Measurements from ENCODE around the gene FAM120A.

The FAM120A gene

DNA sequence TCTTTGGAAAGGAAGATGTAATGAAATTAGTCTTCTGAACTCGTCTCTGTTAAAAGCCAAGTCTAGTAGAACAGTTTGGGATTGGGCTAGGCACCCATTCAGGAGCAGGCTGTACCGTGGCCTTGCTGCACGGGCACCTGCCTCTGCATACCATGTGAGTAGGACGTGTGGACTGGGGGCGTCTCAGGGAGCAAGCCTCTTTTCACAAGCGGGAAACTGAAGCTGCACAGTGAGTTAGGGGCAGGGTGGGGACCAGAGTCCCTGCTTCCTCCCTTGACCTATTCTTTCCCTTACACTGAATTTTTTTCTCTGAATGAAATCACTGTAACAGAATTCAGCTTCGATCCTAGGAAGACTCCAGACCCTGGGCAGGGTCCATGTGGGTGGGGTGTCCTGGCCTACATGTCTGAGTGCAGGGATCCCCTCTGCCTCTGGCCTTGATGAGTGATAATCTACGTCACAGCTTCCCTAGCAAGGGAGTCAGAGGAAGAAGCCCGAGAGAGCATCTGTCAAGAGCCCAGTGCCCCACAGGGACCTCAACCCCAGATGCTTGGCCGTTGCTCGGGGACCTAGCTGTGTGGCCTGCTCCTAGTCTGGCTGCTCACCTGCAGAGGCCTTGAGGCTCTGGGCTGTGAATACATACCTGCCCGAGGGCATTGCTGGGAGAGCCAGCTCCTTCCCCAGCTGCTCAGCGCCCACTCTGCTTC lies 140.0 kb downstream of the FAM120A start:
- no peak for DNase-seq (ENCODE audit: low read depth in 2 of 2)
- TF ChIP-seq, protein P1, sequence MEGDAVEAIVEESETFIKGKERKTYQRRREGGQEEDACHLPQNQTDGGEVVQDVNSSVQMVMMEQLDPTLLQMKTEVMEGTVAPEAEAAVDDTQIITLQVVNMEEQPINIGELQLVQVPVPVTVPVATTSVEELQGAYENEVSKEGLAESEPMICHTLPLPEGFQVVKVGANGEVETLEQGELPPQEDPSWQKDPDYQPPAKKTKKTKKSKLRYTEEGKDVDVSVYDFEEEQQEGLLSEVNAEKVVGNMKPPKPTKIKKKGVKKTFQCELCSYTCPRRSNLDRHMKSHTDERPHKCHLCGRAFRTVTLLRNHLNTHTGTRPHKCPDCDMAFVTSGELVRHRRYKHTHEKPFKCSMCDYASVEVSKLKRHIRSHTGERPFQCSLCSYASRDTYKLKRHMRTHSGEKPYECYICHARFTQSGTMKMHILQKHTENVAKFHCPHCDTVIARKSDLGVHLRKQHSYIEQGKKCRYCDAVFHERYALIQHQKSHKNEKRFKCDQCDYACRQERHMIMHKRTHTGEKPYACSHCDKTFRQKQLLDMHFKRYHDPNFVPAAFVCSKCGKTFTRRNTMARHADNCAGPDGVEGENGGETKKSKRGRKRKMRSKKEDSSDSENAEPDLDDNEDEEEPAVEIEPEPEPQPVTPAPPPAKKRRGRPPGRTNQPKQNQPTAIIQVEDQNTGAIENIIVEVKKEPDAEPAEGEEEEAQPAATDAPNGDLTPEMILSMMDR (IDR thresholded peaks at IDR 0.05; ENCODE audit: low read depth, low read length), result no peak
- H3K4me3 ChIP-seq (replicated peaks in 1 of 2; ENCODE audit: low read depth in 2 of 2, low read length in 2 of 2), result no peak overlapping the region

GRCh38 chr9:93592008-93592642 lies 140.6 kb downstream of the FAM120A start:
- no peak overlapping the region for H3K4me3 ChIP-seq (replicated peaks in 1 of 2; ENCODE audit: low read depth in 2 of 2, low read length in 2 of 2)
- TF ChIP-seq, protein P1 (IDR thresholded peaks at IDR 0.05; ENCODE audit: low read depth, low read length), result no peak
- DNase-seq (ENCODE audit: low read depth in 2 of 2), result peak in 1 of 2 donors; percentile 8

DNA sequence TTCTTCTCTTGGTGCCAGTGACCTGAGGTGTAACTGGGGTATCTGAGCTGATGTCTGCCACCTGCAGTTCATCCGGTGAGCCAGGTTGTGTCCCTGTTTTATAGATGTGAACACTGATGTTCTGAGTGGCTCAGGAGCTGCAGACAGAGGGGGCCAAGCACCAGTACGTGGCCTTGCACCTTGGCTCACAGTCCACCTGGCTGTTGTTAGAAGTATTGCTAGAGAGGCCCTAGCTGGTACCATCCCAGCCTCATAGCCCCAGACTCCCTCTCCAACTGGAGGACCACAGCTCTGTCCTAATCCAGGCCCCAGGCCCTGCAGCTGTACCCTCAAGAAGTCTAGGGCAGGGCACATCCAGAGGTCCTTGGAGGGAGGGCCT lies 141.1 kb downstream of the FAM120A start:
- TF ChIP-seq, protein P1 (IDR thresholded peaks at IDR 0.05; ENCODE audit: low read depth, low read length), result peak; percentile 18
- no peak for DNase-seq (ENCODE audit: low read depth in 2 of 2)
- no peak overlapping the region for H3K4me3 ChIP-seq (replicated peaks in 1 of 2; ENCODE audit: low read depth in 2 of 2, low read length in 2 of 2)

DNA sequence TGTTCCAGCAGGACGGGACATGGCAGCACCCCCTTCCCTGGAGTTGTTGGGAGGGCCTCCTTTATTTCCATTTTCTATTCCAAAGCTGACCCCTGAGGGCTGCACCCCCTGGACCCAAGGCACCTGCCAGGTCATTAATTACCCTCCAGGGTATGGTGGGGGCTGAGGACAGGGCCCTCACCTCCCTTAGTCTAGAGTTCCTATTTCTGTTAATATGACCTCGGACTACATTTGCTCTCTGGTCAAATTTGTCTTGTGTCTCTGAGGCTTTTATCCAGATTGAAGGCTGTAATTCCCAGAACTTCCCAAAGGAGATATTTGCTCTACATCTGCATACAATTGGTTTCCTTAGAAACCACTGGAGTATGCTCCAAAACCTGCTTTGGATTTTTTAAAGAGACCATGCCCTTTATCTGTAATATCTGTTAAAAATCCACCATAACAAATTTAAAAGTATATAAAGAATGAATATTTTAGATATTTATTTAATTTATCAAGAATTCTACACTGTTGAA lies 141.7 kb downstream of the FAM120A start:
- no peak for DNase-seq (ENCODE audit: low read depth in 2 of 2)
- TF ChIP-seq, protein P1 (IDR thresholded peaks at IDR 0.05; ENCODE audit: low read depth, low read length), result no peak
- no peak overlapping the region for H3K4me3 ChIP-seq (replicated peaks in 1 of 2; ENCODE audit: low read depth in 2 of 2, low read length in 2 of 2)

DNA sequence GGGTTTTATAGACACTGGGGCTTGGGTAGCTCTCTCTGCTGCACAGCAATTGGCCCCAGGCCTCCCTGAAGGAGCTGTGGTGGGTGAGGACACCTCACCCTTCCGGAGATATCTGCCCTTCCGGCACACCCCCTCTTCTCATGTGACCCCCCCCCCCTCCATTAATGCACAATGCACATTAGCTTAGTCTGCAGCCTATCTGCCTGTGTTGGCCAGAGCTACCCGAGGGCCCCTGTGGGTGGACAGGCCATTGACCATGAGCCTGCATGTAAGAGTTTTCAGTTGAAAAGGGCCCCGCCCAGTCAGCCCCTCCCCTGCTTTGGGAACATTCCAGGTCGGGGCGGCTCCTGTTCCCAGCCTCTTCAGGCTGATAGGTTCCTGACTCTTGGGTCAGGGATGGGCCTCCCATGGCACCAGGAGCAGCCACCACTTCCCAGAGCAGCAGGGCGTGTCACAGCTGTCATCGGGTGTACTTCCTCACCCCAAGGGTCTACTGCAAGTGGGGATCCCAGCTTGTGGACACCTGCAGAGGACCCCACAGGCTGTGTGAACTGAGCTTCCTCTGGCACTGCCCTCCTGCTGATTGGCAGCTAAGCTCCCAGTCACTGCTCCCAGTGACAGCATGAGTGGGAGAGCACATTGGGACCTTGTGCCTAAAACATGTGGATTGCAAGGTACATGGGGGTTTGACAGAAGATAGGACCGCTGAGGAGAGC lies 142.7 kb downstream of the FAM120A start:
- DNase-seq (ENCODE audit: low read depth in 2 of 2), result peak in 1 of 2 donors; percentile 12
- TF ChIP-seq, protein P1 (IDR thresholded peaks at IDR 0.05; ENCODE audit: low read depth, low read length), result no peak
- H3K4me3 ChIP-seq (replicated peaks in 1 of 2; ENCODE audit: low read depth in 2 of 2, low read length in 2 of 2), result no peak overlapping the region

GRCh38 chr9:93595461-93595860 lies 144.0 kb downstream of the FAM120A start:
- H3K4me3 ChIP-seq (replicated peaks in 1 of 2; ENCODE audit: low read depth in 2 of 2, low read length in 2 of 2), result no peak overlapping the region
- no peak for DNase-seq (ENCODE audit: low read depth in 2 of 2)
- TF ChIP-seq, protein P1 (IDR thresholded peaks at IDR 0.05; ENCODE audit: low read depth, low read length), result no peak

Measured in cardiac fibroblast (primary cell).